Spleen (tissue), 11 donors: ENCODE measurements around the gene AXIN2. TPM values are rescaled to one million over a fixed set of nuclear protein-coding genes. Genes with fewer than 3 reads are reported as not detected.

Experiments used
- DNase-seq: peaks from one replicate; pipeline ENCODE4 v3.0.0-alpha.2; 2020
- H3K27ac ChIP-seq, 8 donors: fragments of 200-600 bp; sonication (generic) in 7 of 8; 1 replicate in 4 of 8; 2 replicates in 4 of 8; pipeline versions ENCODE4 v1.5.0 to v1.8.0; 2016 to 2021; ENCODE audit warnings: inconsistent platforms in 4 of 8, mild to moderate bottlenecking in 4 of 8, moderate library complexity in 1 of 8
- H3K27me3 ChIP-seq, 7 donors: fragments of 200-600 bp; sonication (generic) in 6 of 7; replicated peaks in 1 of 7; 1 replicate in 4 of 7; 2 replicates in 3 of 7; pipeline versions ENCODE4 v1.5.0 to v1.8.0; 2016 to 2021; ENCODE audit warnings: inconsistent platforms in 3 of 7, mild to moderate bottlenecking in 1 of 7
- H3K36me3 ChIP-seq, 6 donors: fragments of 200-600 bp; sonication (generic) in 5 of 6; 1 replicate in 4 of 6; 2 replicates in 2 of 6; pipeline versions ENCODE4 v1.5.0 to v1.8.0; 2016 to 2021; ENCODE audit warnings: inconsistent platforms in 2 of 6
- H3K4me1 ChIP-seq, 6 donors: fragments of 200-600 bp; sonication (generic) in 5 of 6; 1 replicate in 3 of 6; 2 replicates in 3 of 6; pipeline versions ENCODE4 v1.5.0 to v1.8.0; 2016 to 2021; ENCODE audit warnings: inconsistent platforms in 3 of 6
- H3K4me3 ChIP-seq, 8 donors: fragments of 200-600 bp; sonication (generic) in 7 of 8; 1 replicate in 4 of 8; 2 replicates in 4 of 8; pipeline versions ENCODE4 v1.5.0 to v1.8.0; 2016 to 2021; ENCODE audit warnings: inconsistent platforms in 4 of 8, mild to moderate bottlenecking in 4 of 8, moderate library complexity in 2 of 8
- H3K9me3 ChIP-seq, 8 donors: fragments of 200-600 bp; sonication (generic) in 7 of 8; 1 replicate in 4 of 8; 2 replicates in 4 of 8; pipeline versions ENCODE4 v1.5.0 to v1.8.0; 2016 to 2021; ENCODE audit warnings: inconsistent platforms in 4 of 8
- POLR2A ChIP-seq, 3 donors: fragments of 450-650 bp; IDR thresholded peaks; one replicate each; pipeline ENCODE4 v1.5.1; 2017; ENCODE audit warnings: antibody characterized with exemption in 3 of 3, mild to moderate bottlenecking in 1 of 3
- POLR2AphosphoS5 ChIP-seq, 3 donors: sonication (generic); formaldehyde crosslinking; IDR thresholded peaks; one replicate each; pipeline ENCODE4 v1.5.1; 2017; ENCODE audit warnings: antibody characterized with exemption in 3 of 3
- WGBS, 5 donors: extraction: QIAGEN DNeasy Blood & Tissue Kit in 3 of 5; methylation state at CpG; one replicate each; pipeline versions ENCODE4 v1.1.5 to v1.1.7; 2013 to 2018; 5-methylcytosine and 5-hydroxymethylcytosine counted together
- intact Hi-C: fragments of 100-400 bp; cut with DNase I; formaldehyde crosslinking; loops from one replicate; pipeline ENCODE4 v1.15.0; 2023; ENCODE audit warnings: low total_unique reads
- polyA plus RNA-seq, 3 donors: library from polyadenylated mRNA; stranded (reverse); fragments of 200-250 nt; gene quantifications; one replicate each; pipeline ENCODE4 v1.2.1, GENCODE V29; 2013
- total RNA-seq, 7 donors: library from RNA; depleted of rRNA in 3 of 7; stranded (reverse); fragments of >200 nt in 3 of 7; fragmentation: NEBNext Ultra II Directional in 4 of 7; extraction: Animal tissue kit (Norgen Biotek cat#: 25700) in 4 of 7; gene quantifications; one replicate each; pipeline versions ENCODE4 v1.1.0 to v1.2.1, GENCODE V29; 2016 to 2021
- TF ChIP-seq, protein P1 (sequence below), 11 experiments: fragments of 200-600 bp in 7 of 11; fragments of 450-650 bp in 4 of 11; sonication (generic) in 4 of 11; IDR thresholded peaks in 8 of 11; conservative IDR thresholded peaks in 3 of 11; 1 replicate in 7 of 11; 2 replicates in 4 of 11; pipeline versions ENCODE4 v1.4.0 to v1.8.0; 2016 to 2021; ENCODE audit warnings: antibody characterized with exemption in 11 of 11, inconsistent platforms in 4 of 11, mild to moderate bottlenecking in 1 of 11
- donor health status: healthy with polysubstance abuse.
- donor health status: DM: no; HTN: no; CAD: no; lungs with moderate emphysema.
- donor health status: DM: no; HTN: no; CAD: no.
- donor health status: Bipolar disorder and iron deficiency.
- donor health status: healthy.
- donor health status: DM: no; HTN: no; CAD: no.
- donor health status: DM: yes; HTN: yes; CAD: no.

Gene AXIN2
- total and polyA plus RNA-seq, 10 donors, result 1.1 to 16.6 (median 11.0) TPM

DNA sequence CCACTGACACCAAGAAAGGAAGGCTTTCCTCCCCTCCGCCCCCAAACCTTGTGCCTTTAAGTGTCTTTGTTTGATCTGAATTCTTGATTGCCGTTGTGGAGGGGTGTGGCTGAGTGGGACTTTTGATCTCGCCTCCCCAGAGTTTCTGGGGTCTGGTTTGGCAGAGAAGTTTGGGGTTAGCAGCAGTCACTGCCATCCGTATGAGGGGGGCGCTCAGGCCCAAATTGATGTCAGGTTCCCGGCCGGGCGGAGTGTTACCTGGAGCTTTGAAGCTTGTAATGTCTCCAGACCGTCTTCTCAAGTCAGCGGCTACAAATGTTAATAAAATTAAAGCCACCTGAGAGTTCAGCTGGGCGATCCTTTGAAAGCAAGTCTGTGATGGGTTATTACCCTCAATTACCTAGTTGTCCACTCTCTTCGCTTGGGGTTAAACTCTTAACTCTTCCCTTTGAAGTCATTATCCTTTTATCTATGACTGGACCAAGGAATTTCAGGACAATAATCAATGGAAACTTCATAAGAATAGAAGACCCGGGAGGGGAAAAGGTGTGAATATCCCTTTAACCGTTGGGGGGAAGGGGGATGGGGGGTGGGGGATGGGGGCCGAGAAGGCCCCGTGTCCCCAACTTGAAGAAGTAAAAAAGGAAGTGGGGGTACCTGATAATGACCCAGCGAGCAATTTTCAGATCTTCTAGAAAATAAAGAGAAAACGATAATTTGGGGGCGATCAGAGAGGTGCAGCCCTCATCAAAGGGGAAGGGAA, 31.8 kb upstream of the AXIN2 start:
- intact Hi-C loops, result no loop called here
- Histone ChIP-seq H3K9me3 (no peaks in the 10 kb centered on the region), H3K27ac (peak overlapping the region in 4 of 8 donors; percentile 4 to 55 (median 38)), H3K36me3 (no peaks in the 10 kb centered on the region), H3K4me3 (peak overlapping the region in 1 of 8 donors; percentile 15), H3K27me3 (peaks cover 0 to 27% (median 0%) of the 10 kb centered on the region in 7 donors), H3K4me1 (peaks cover 0 to 21% (median 4%) of the 10 kb centered on the region in 6 donors)
- WGBS, 5 donors, result 56 to 66% (median 62%) methylated on average over 19 of the region's 19 CpGs
- DNase-seq, result no peak
- TF ChIP-seq, protein P1, sequence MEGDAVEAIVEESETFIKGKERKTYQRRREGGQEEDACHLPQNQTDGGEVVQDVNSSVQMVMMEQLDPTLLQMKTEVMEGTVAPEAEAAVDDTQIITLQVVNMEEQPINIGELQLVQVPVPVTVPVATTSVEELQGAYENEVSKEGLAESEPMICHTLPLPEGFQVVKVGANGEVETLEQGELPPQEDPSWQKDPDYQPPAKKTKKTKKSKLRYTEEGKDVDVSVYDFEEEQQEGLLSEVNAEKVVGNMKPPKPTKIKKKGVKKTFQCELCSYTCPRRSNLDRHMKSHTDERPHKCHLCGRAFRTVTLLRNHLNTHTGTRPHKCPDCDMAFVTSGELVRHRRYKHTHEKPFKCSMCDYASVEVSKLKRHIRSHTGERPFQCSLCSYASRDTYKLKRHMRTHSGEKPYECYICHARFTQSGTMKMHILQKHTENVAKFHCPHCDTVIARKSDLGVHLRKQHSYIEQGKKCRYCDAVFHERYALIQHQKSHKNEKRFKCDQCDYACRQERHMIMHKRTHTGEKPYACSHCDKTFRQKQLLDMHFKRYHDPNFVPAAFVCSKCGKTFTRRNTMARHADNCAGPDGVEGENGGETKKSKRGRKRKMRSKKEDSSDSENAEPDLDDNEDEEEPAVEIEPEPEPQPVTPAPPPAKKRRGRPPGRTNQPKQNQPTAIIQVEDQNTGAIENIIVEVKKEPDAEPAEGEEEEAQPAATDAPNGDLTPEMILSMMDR (IDR thresholded peaks at IDR 0.05 in 8 of 11, conservative IDR thresholded peaks at IDR 0.05 in 3 of 11), result no peak
- TF ChIP-seq POLR2AphosphoS5 (IDR thresholded peaks at IDR 0.05) (no peak), POLR2A (IDR thresholded peaks at IDR 0.05) (no peak)

DNA sequence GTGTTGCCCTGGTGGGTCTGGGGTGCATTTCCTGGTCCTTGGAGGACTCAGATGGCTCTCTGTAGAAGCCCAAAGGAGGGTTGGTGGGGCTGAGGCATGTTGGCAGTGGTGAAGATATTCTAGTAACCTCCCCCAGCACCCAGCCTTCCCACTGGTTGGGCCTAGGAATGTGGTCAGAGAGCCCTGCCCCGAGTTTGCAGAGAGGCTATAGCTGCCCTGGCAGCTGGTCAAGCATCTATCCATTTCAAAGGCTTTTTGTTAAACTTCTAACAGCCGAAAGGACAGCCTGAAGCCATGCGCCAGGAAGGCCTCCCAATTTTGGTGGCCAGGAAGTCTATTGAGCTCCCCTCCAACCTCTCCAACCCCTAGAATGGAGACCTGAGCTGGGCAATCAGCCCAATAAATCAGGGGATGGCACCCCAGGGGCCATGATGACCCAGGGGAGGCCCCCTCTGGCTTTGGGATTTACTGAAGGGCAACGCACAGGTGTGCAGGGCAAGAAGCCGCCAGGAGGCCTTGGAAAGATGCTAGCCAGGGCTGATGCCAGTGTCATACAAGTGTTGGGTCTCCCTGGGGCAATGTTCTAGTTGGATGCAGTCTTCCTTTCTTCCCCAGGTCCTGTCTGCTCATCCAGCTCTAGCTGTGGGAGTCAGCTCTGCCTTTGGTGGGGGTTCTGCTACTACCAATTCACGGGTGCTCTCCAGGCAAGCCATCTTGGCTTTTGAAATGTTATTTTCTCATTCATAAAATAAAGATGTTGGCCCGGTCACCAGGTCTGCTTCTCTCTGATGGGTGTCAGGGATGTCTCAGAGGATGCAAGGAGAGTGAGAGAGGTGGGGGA, 30.9 kb upstream of the AXIN2 start:
- Histone ChIP-seq H3K36me3 (no peaks in the 10 kb centered on the region), H3K27me3 (peaks cover 0 to 27% (median 0%) of the 10 kb centered on the region in 7 donors), H3K27ac (no peak overlapping the region), H3K4me3 (no peak overlapping the region), H3K9me3 (no peaks in the 10 kb centered on the region), H3K4me1 (peaks cover 0 to 22% (median 7%) of the 10 kb centered on the region in 6 donors)
- WGBS, 5 donors, result 63 to 90% (median 81%) methylated on average over 5 to 7 of the region's 7 CpGs
- intact Hi-C loops, result no loop called here
- no peak for DNase-seq
- TF ChIP-seq, protein P1 (IDR thresholded peaks at IDR 0.05 in 8 of 11, conservative IDR thresholded peaks at IDR 0.05 in 3 of 11), result no peak

DNA sequence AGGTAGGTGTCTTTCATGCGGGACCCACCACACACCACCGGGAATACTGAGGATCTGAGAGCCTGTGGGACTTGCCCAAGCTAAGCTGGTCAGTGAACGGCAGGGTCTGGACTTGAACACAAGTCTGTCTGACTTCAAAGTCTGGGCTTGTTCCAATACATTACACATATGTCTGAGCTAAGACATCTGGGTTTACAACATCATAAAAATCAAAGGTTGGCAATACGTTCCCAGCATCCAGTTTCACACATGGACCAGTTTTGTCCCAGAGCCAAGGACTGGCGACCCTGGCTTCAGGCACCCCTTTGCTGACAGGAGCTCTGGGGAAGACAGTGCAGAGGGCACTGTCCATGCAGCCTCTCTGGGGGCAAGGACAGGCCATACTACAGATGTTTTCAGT, 27.9 kb upstream of the AXIN2 start:
- TF ChIP-seq POLR2A (IDR thresholded peaks at IDR 0.05) (no peak), POLR2AphosphoS5 (IDR thresholded peaks at IDR 0.05) (no peak)
- TF ChIP-seq, protein P1 (IDR thresholded peaks at IDR 0.05 in 8 of 11, conservative IDR thresholded peaks at IDR 0.05 in 3 of 11), result no peak
- H3K27ac ChIP-seq, result no peak overlapping the region
- no peaks in the 10 kb centered on the region for H3K36me3 ChIP-seq
- WGBS, 5 donors, result 82 to 91% (median 85%) methylated on average over 5 of the region's 5 CpGs
- peaks cover 0 to 4% (median 0%) of the 10 kb centered on the region in 8 donors for H3K9me3 ChIP-seq
- intact Hi-C loops, result no loop called here
- peaks cover 0 to 23% (median 0%) of the 10 kb centered on the region in 7 donors for H3K27me3 ChIP-seq
- H3K4me3 ChIP-seq, result no peak overlapping the region
- H3K4me1 ChIP-seq, result peaks cover 0 to 22% (median 14%) of the 10 kb centered on the region in 6 donors
- no peak for DNase-seq
